AG04450 (cell line): ENCODE results near the gene GPR176. TPM values are rescaled to one million over a fixed set of nuclear protein-coding genes. Genes with fewer than 3 reads are reported as not detected.

Experiments used
- CTCF ChIA-PET: fragments of 300-600, 350-600 bp; formaldehyde crosslinking; extraction: SDS; loops from one replicate; lab custom pipeline; 2022; ENCODE audit warnings: antibody characterized with exemption, inconsistent platforms; lab: Charles Lee
- POLR2A ChIA-PET: fragments of 350-600 bp; formaldehyde crosslinking; extraction: SDS; loops from one replicate; lab custom pipeline; 2021; ENCODE audit warnings: antibody characterized with exemption, inconsistent platforms; lab: Yijun Ruan, JAX
- DNase-seq: peaks from one replicate; pipeline ENCODE4 v3.0.0-alpha.2; 2011; ENCODE audit warnings: low read depth, low spot score
- H3K27ac ChIP-seq: one replicate; pipeline ENCODE4 v1.5.1; 2012; ENCODE audit warnings: low read depth, low read length, control low read depth
- H3K27me3 ChIP-seq: one replicate; pipeline ENCODE4 v1.6.0; 2012; ENCODE audit warnings: low read length; ENCODE audit not compliant: control insufficient read depth, insufficient read depth
- H3K4me3 ChIP-seq: 2 replicates; pipeline ENCODE4 v1.5.1; 2011; ENCODE audit warnings: mild to moderate bottlenecking, low read depth, low read length, control low read depth
- H3K9me3 ChIP-seq: 2 replicates; pipeline ENCODE4 v1.5.1; 2012; ENCODE audit warnings: low read length; ENCODE audit not compliant: control insufficient read depth, insufficient read depth
- polyA plus RNA-seq: library from polyadenylated mRNA; depleted of rRNA; stranded (reverse); fragments of >200 nt; gene quantifications from 2 replicates; pipeline ENCODE4 v1.2.3, GENCODE V29; 2011
- TF ChIP-seq, protein P1 (sequence below): IDR thresholded peaks from 2 replicates; pipeline ENCODE4 v1.5.1; 2011; ENCODE audit warnings: low read depth, low read length, control low read depth, inconsistent platforms

The GPR176 gene
- polyA plus RNA-seq, 1 experiment = 83.9 TPM

DNA sequence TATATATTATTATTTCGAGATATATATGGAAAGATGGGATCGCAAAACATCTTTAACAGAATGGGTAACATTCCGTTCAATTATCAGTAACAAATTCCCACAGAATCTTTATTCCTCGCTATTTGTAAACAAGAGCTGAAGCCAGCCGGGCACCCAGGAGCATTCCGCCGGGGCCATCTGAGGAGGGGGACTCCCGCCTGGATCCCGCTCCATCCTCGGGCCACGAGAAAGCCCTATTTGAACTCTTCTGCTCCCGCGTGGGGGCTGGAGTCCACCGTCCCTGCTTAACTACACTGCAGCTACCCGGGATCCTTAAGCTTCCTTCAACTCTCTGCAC, 687 bp downstream of the GPR176 start:
- peaks cover 2% of the 10 kb centered on the region; the same call in 1 of the 2 replicates for H3K9me3 ChIP-seq
- peak overlapping the region; percentile 85 for H3K4me3 ChIP-seq
- ChIA-PET CTCF (no interaction called here), POLR2A (interaction anchor here (0.6 to 2.7 kb wide), 8 partner anchors 12 to 187 kb away, joined by 3 to 26 read pairs (median 4); partner anchors contain the start of gene EIF2AK4)
- H3K27ac ChIP-seq = peak overlapping the region; percentile 89
- no peak for DNase-seq
- no peaks in the 10 kb centered on the region for H3K27me3 ChIP-seq
- TF ChIP-seq, protein P1, sequence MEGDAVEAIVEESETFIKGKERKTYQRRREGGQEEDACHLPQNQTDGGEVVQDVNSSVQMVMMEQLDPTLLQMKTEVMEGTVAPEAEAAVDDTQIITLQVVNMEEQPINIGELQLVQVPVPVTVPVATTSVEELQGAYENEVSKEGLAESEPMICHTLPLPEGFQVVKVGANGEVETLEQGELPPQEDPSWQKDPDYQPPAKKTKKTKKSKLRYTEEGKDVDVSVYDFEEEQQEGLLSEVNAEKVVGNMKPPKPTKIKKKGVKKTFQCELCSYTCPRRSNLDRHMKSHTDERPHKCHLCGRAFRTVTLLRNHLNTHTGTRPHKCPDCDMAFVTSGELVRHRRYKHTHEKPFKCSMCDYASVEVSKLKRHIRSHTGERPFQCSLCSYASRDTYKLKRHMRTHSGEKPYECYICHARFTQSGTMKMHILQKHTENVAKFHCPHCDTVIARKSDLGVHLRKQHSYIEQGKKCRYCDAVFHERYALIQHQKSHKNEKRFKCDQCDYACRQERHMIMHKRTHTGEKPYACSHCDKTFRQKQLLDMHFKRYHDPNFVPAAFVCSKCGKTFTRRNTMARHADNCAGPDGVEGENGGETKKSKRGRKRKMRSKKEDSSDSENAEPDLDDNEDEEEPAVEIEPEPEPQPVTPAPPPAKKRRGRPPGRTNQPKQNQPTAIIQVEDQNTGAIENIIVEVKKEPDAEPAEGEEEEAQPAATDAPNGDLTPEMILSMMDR = no peak

DNA sequence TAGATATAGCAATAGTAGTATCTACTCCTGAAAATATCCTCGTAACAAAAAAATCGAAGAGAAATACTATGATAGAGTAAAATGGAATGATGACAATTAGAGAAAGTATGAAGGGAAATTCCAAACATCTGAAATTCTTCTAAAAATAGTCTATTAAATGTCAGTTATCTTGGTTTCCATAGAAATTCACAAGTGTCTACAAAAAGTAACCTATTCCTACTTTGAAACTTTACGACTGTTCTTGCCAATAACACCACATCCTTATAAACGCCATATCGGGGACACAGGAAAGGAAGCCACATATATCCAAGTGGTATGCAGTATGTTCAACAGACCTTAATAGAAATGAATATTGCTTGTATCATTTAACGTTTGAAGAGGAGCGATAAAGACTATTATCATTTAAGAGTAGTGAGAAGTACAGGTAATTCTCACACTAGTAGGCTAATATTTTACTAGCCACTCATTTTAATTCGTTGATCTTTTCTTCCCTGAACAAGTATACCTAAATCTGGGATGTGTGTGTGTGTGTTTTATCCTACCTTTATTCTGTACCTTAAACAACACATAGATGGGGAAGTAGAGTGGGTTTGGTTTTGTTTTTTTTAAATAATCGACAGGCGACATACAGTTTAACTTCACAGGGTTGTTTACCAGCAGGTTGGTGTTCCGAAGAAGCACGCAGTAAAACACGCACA, 1.2 kb downstream of the GPR176 start:
- ChIA-PET POLR2A (interaction anchor here (0.6 to 2.7 kb wide), 4 partner anchors 11 to 187 kb away, joined by 3 to 26 read pairs (median 6); partner anchors contain the start of gene EIF2AK4), CTCF (no interaction called here)
- Histone ChIP-seq H3K27me3 (no peaks in the 10 kb centered on the region), H3K27ac (peak overlapping the region; percentile 89), H3K4me3 (peak overlapping the region; percentile 85), H3K9me3 (peaks cover 2% of the 10 kb centered on the region; the same call in 1 of the 2 replicates)
- TF ChIP-seq, protein P1 = no peak
- no peak for DNase-seq

DNA sequence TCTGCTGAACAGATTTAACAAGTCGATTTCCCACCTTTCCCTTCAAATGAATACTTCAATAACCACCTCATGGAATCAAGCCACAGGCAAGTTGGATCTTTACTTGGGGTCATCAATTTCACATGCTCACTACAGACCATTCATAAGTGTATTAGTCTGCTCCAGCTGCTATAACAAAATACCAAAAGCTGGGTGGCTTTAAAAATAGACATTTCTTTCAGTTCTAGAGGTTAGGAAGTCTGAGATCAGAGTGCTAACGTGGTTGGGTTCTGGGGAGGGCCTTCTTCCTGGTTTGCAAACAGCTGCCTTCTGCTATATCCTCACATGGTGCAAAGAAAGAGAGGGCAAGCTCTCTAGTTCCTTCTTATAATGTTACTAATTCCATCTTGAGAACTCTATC, 5.1 kb downstream of the GPR176 start:
- TF ChIP-seq, protein P1 = no peak
- peaks cover 2% of the 10 kb centered on the region; the same call in 1 of the 2 replicates for H3K9me3 ChIP-seq
- no peak overlapping the region for H3K27ac ChIP-seq
- DNase-seq = no peak
- ChIA-PET POLR2A (no interaction called here), CTCF (no interaction called here)
- no peak overlapping the region for H3K4me3 ChIP-seq
- no peaks in the 10 kb centered on the region for H3K27me3 ChIP-seq

DNA sequence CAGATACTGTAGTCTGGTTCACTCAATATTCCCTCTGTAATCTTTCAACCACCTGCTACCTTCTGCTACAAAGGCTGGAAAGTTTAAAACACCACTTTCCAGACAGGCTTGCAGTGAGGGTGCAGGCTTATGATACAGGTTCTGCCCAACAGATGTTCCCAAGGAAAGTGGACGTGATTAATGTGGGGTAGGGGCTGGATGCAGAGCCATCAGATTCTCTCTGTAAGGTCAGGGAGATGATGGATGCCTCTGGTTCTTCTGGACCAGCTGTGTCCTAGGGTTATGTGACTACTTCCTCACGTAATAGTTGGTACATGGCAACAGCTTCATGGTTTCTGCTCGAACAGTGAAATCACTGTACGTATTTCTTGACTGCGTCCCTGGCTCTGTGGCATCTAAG, 11.1 kb downstream of the GPR176 start:
- TF ChIP-seq, protein P1 = no peak
- Histone ChIP-seq H3K9me3 (no peaks in the 10 kb centered on the region; the same call in 1 of the 2 replicates), H3K27ac (peak overlapping the region; percentile 72), H3K4me3 (no peak overlapping the region), H3K27me3 (no peaks in the 10 kb centered on the region)
- ChIA-PET CTCF (no interaction called here), POLR2A (interaction anchor here (1.7 kb wide), 1 partner anchor 24 kb away, joined by 4 read pairs; the partner anchor contains the start of gene EIF2AK4)
- no peak for DNase-seq

DNA sequence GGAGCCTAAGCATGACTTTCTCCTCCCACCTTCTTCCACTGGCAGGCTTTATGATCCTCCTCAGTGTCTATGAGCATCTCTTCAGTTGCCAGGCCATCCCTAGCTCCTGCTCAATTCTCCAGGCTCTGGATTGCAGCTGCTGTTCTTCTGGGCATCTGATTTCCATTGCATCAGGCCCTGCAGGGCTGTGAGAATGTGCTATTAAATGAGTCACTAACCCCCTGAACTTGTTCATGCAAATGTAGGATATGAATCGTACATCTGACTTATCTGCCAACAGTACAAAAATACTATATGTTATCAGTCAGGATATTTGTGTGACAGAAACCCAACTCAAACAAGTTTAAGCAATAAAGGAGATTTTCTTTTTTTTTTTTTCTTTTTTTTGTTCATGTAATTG, 11.9 kb downstream of the GPR176 start:
- Histone ChIP-seq H3K9me3 (no peaks in the 10 kb centered on the region), H3K27ac (peak overlapping the region; percentile 82), H3K4me3 (no peak overlapping the region), H3K27me3 (no peaks in the 10 kb centered on the region)
- TF ChIP-seq, protein P1 = no peak
- DNase-seq = peak; percentile 80
- CTCF ChIA-PET = interaction anchor here (1.3 kb wide), 1 partner anchor 11 kb away, joined by 4 read pairs; no protein-coding TSS in a partner anchor
- POLR2A ChIA-PET = interaction anchor here (0.8 to 2.1 kb wide), 3 partner anchors 11 to 26 kb away, joined by 4 to 8 read pairs (median 7); partner anchors contain the start of genes EIF2AK4 and GPR176
